ENCODE results near the gene IPP. TPM values are rescaled to one million over a fixed set of nuclear protein-coding genes. Genes with fewer than 3 reads are reported as not detected.
A peak's percentile ranks its signal among the peaks of the same experiment; 100 is the strongest.
"Not testable (repeated sequence)": the region's sequence is repeated elsewhere in the genome, so short reads cannot be mapped to it uniquely, and the experiment has no call there.

Gene IPP
- polyA plus RNA-seq, 3 donors from 2014 or later, result 13.4 to 20.4 (median 17.6) TPM

DNA sequence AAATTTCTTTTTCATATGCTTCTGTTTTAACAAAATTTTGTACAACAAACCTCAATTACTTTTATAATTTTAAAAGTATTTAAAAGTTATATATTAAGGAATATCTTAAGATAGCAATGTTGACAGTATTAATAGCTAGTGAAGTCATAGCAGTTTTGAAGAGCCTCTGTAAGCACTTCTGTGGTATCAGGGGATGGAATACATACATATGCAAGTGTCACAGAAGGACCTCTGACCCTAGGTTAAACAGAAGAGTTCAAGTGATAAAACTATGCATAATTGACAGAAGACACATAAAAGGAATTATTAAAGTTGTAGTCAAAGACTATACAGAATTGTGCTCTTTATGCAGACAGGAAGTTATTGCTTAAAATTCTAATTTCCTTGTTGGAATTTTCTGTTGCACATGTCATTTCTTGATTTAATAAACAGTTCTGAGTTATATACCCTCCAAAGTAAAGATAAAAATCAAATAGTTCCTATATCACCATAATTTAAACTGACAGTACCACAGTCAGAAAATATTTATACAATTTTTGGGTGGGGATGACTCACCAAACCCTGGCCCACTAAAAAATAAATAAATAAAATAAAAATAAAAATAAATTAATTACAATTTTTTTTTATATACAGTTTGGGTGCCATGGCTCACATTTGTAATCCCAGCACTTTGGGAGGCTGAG lies 27.1 kb downstream of the IPP start:
- H3K27ac Mint-ChIP-seq, result no peak overlapping the region
- peaks cover 0 to 1% (median 0%) of the 10 kb centered on the region in 3 donors for H3K27me3 Mint-ChIP-seq (ENCODE audit: low read depth in 3 of 3)

DNA sequence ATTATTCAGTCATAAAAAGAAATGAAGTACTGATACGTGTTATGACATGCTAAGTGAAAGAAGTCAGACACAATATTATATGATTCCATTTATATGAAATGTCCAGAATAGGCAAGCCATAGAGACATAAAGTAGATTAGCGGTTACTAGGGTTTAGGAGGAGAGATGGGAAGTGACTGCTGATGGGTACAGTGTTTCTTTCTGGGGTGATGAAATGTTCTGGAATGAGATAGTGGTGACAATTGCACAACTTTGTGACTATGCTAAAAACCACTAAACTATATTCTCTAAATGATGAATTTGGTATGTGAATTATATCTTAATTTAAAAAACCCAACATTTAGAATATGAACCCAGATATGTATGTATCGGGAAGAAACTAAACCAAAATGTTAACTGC lies 27.6 kb downstream of the IPP start:
- Mint-ChIP-seq H3K9me3 (no peaks in the 10 kb centered on the region), H3K4me1 (no peaks in the 10 kb centered on the region), H3K27ac (no peak overlapping the region), H3K27me3 (ENCODE audit: low read depth in 3 of 3) (no peaks in the 10 kb centered on the region), H3K36me3 (peaks cover 0 to 11% (median 9%) of the 10 kb centered on the region in 3 donors), H3K4me3 (no peak overlapping the region)
- no peak for DNase-seq

More for the DNA sequence above, 27.1 kb downstream of the IPP start:
- H3K36me3 Mint-ChIP-seq, result peaks cover 0 to 11% (median 9%) of the 10 kb centered on the region in 3 donors
- no peak for DNase-seq
- no peaks in the 10 kb centered on the region for H3K4me1 Mint-ChIP-seq
- no peak overlapping the region for H3K4me3 Mint-ChIP-seq
- H3K9me3 Mint-ChIP-seq, result no peaks in the 10 kb centered on the region

DNA sequence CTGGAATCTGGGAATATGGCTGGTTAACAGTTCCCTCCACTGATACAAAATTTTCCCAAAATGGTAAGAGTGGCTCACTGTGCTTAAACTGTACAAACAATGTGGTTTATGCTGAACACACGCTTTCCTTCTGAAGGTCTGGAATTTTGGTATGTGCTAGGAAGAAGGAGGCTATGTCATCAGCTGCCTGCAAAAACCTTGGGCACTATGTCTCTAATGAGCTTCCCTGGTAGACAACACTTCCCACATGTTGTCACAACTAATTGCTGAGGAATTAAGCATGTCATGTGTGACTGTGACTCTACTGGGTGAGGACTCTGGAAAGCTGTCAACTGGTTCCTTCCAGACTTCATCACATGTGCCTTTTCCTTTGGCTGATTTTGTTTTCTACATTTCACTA lies 29.2 kb downstream of the IPP start:
- no peaks in the 10 kb centered on the region for H3K9me3 Mint-ChIP-seq
- no peak for DNase-seq
- H3K27me3 Mint-ChIP-seq (ENCODE audit: low read depth in 3 of 3), result no peaks in the 10 kb centered on the region
- no peaks in the 10 kb centered on the region for H3K4me1 Mint-ChIP-seq
- peak overlapping the region in 1 of 6 donors; percentile 19 for H3K27ac Mint-ChIP-seq
- H3K4me3 Mint-ChIP-seq, result no peak overlapping the region
- peaks cover 0 to 16% (median 3%) of the 10 kb centered on the region in 3 donors for H3K36me3 Mint-ChIP-seq

DNA sequence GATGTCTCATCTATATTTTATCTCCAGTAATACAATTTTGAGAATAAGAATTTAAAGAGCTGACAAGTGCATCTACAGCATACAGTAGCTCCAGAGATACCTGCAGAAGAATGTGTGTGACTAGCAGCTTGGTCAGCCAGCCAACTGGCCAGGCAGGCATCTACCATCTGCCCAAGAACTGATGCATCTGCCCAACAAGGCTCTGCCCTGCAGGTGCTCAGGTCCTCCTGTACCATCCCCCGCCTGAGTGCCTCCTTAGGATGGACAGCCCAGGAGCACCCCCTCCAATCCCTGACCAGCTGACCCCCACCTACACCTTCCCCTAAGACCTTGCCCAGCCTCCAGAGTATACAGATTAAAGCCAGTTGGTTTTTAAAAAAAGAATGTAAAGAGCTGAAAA lies 32.2 kb downstream of the IPP start:
- H3K4me1 Mint-ChIP-seq, result no peaks in the 10 kb centered on the region
- H3K27ac Mint-ChIP-seq, result no peak overlapping the region
- H3K4me3 Mint-ChIP-seq, result no peak overlapping the region
- no peaks in the 10 kb centered on the region for H3K9me3 Mint-ChIP-seq
- no peak for DNase-seq
- H3K27me3 Mint-ChIP-seq (ENCODE audit: low read depth in 3 of 3), result peaks cover 0 to 2% (median 0%) of the 10 kb centered on the region in 3 donors
- peaks cover 0 to 24% (median 3%) of the 10 kb centered on the region in 3 donors for H3K36me3 Mint-ChIP-seq

DNA sequence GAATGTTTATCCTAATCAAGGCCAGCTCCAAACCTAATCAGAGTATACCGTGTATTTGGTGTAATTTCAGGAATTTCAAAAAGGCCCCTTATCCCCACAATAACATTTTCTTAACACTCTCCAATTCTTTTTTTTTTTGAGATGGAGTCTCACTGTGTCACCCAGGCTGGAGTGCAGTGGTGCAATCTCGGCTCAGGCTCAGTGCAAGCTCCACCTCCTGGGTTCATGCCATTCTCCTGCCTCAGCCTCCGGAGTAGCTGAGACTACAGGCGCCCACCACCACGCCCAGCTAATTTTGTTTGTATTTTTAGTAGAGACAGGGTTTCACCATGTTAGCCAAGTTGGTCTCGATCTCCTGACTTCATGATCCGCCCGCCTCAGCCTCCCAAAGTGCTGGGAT lies 33.1 kb downstream of the IPP start:
- not testable (repeated sequence) for H3K27ac Mint-ChIP-seq; DNase-seq; H3K4me3 Mint-ChIP-seq; H3K27me3 Mint-ChIP-seq (ENCODE audit: low read depth in 3 of 3); H3K9me3 Mint-ChIP-seq; H3K4me1 Mint-ChIP-seq
- peaks cover 0 to 19% (median 3%) of the 10 kb centered on the region in 3 donors for H3K36me3 Mint-ChIP-seq

DNA sequence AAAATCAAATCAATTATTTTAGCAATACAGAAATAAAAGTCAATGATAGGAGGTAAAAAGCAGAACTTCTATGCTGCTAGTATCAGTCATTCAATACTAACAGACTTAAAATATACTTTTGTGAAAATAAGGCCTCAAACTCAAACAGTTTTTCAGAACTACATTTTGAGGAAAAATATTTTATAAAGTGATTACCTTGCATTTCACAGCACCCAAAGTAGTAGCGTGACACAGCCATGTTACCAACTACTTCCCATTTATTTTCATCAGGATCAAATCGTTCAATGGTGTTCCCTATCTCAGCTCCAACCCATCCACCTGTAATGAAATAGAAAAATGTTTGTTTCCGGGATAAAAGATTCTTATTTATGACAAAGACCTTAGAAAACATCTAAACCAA lies 33.8 kb downstream of the IPP start:
- Mint-ChIP-seq H3K4me3 (no peak overlapping the region), H3K27me3 (ENCODE audit: low read depth in 3 of 3) (peaks cover 0 to 2% (median 0%) of the 10 kb centered on the region in 3 donors), H3K9me3 (no peaks in the 10 kb centered on the region), H3K4me1 (no peaks in the 10 kb centered on the region), H3K27ac (no peak overlapping the region), H3K36me3 (peaks cover 2 to 23% (median 5%) of the 10 kb centered on the region in 3 donors)
- DNase-seq, result no peak

DNA sequence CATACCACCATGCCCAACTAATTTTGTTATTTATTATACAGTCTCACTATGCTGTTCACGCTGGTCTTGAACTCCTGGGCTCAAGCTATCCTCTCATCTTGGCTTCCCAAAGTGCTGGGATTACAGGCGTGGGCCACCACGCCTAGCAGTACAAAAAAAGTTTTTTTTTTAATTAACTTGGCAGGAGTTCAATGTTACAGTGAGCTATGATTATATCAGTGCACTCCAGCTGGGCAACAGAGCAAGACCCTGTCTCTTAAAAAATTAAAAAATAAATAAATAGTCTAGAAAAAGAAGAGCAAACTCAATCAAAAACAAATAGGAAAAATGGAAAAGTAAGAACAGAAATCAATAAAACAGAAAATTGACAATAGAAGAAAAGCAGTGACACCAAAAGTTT lies 36.7 kb downstream of the IPP start:
- DNase-seq, result no peak
- Mint-ChIP-seq H3K27ac (peak overlapping the region in 1 of 6 donors; percentile 11), H3K9me3 (no peaks in the 10 kb centered on the region), H3K4me3 (no peak overlapping the region), H3K27me3 (ENCODE audit: low read depth in 3 of 3) (peaks cover 0 to 2% (median 0%) of the 10 kb centered on the region in 3 donors), H3K36me3 (peaks cover 4 to 19% (median 4%) of the 10 kb centered on the region in 3 donors), H3K4me1 (no peaks in the 10 kb centered on the region)

DNA sequence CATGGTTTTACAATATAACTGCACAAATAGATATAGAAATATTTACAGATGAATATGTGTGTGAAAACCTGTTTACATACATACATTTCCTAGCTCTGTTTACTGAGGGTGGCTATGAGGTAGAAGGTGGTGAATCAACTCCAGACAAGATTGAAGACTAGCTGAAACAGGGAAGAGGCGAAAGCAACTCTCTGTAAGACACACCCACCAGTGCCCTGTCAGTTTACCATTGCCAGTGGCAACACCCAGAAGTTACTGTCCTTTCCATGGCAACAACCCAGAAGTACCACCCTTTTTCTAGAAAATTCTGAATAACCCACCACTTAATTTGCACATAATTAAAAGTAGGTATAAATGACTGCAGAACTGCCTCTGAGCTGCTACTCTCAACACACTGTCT lies 45.8 kb downstream of the IPP start:
- peaks cover 22 to 28% (median 26%) of the 10 kb centered on the region in 3 donors for H3K36me3 Mint-ChIP-seq
- no peak for DNase-seq
- H3K4me3 Mint-ChIP-seq, result no peak overlapping the region
- H3K4me1 Mint-ChIP-seq, result no peaks in the 10 kb centered on the region
- H3K27ac Mint-ChIP-seq, result no peak overlapping the region
- peaks cover 0 to 3% (median 0%) of the 10 kb centered on the region in 6 donors for H3K9me3 Mint-ChIP-seq
- no peaks in the 10 kb centered on the region for H3K27me3 Mint-ChIP-seq (ENCODE audit: low read depth in 3 of 3)

DNA sequence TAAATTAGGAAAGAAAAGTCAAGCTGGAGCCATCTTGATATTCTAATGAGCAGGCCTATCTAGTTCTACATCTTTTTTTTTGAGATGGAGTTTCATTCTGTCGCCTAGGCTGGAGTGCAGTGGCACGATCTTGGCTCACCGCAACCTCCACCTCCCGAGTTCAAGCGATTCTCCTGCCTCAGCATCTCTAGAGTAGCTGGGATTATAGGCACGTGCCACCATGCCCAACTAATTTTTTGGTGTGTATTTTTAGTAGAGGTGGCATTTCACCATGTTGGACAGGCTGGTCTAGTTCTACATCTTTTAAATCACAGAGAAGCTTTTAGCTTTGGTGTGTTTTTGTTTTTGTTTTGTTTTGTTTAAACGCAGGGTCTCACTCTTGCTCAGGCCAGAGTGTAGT lies 55.6 kb downstream of the IPP start:
- Mint-ChIP-seq H3K36me3 (peaks cover 0 to 20% (median 4%) of the 10 kb centered on the region in 3 donors), H3K27me3 (ENCODE audit: low read depth in 3 of 3) (no peaks in the 10 kb centered on the region), H3K4me1 (peaks cover 0 to 12% of the 10 kb centered on the region in 2 donors), H3K9me3 (no peaks in the 10 kb centered on the region), H3K27ac (no peak overlapping the region), H3K4me3 (no peak overlapping the region)
- DNase-seq, result no peak

DNA sequence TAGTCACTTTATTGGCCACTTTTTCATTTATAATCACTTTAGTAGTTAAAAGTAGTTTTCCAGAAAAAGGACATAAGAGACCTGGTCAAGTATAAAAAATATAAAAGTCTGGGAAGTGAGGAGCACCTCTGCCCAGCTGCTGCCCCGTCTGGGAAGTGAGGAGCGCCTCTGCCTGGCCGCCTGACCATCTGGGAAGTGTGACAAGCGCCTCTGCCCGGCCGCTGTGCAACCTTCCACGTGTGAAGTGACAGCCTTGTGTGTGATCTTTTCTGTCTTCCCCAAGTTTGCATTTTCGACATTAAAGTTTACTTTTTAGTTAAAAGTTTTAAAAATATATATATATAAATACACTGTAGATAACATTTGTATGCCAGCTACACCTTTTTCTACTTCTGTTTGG lies 56.6 kb downstream of the IPP start:
- H3K27me3 Mint-ChIP-seq (ENCODE audit: low read depth in 3 of 3); H3K9me3 Mint-ChIP-seq; DNase-seq; H3K4me3 Mint-ChIP-seq: not testable (repeated sequence)
- peak overlapping the region in 1 of 6 donors; percentile 73 for H3K27ac Mint-ChIP-seq
- H3K4me1 Mint-ChIP-seq, result peaks cover 2 to 14% of the 10 kb centered on the region in 2 donors
- peaks cover 0 to 17% (median 4%) of the 10 kb centered on the region in 3 donors for H3K36me3 Mint-ChIP-seq

DNA sequence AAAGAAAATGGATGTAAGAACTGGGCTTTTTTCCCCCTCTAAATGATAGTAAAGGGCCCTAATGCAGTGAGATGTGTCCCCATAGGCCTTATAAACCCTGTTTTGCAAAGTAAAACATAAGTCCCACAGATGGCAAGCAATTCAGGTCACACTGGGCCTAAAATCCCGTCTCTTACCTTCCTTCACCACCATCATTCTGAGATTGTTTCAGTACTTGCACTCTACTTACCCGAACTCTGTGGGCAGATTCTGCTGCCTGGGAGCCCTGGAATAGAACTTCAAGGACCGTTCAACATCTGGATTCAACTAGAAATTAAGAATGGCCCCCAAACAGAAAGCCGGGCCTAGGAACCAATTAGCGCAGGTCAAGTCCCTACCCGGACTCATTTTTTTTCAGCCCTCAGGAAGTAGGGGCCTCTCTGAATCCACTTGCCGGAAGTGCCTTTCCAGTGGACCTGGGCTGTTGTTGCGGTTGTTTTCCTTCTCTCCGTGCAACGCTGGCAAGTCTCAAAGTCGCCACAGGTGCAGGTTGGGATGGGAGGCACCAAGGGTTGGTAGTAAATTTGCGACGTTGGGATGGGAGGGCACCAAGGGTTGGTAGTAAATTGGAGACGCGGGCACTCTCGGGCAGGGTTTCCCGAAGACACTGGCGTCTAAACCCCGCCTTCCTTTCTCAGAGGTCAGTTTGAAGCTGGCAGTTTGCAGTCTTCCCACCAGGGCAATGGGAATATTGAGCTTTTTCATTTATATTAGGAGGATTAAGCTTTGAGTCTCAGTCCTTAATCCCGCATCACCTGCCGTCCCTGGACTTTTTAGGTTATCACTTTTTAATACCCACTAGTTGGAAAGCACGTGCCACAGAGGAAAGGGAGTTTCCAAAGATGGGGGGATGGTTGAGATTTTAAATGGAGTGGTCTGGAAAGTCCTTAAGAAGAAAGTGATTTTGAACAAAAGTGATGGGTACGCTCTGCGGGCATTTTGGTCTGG lies 62.4 kb downstream of the IPP start, which contains the start of gene TMEM69:
TMEM69 (plus strand) TSS at position 428 of the 987 bp plus-strand sequence. CDS start 2,888 bp downstream, outside the sequence.
- Mint-ChIP-seq H3K27me3 (ENCODE audit: low read depth in 3 of 3) (peaks cover 8 to 23% (median 21%) of the 10 kb centered on the region in 3 donors), H3K4me1 (peaks cover 36 to 58% of the 10 kb centered on the region in 2 donors), H3K36me3 (peaks cover 0 to 4% (median 0%) of the 10 kb centered on the region in 3 donors), H3K27ac (peak within 1 kb of the TSS; percentile 99 to 100 (median 100)), H3K9me3 (no peaks in the 10 kb centered on the region), H3K4me3 (peak within 1 kb of the TSS; percentile 97 to 99 (median 97))
- peak; percentile 84 to 86 (median 85) for DNase-seq

DNA sequence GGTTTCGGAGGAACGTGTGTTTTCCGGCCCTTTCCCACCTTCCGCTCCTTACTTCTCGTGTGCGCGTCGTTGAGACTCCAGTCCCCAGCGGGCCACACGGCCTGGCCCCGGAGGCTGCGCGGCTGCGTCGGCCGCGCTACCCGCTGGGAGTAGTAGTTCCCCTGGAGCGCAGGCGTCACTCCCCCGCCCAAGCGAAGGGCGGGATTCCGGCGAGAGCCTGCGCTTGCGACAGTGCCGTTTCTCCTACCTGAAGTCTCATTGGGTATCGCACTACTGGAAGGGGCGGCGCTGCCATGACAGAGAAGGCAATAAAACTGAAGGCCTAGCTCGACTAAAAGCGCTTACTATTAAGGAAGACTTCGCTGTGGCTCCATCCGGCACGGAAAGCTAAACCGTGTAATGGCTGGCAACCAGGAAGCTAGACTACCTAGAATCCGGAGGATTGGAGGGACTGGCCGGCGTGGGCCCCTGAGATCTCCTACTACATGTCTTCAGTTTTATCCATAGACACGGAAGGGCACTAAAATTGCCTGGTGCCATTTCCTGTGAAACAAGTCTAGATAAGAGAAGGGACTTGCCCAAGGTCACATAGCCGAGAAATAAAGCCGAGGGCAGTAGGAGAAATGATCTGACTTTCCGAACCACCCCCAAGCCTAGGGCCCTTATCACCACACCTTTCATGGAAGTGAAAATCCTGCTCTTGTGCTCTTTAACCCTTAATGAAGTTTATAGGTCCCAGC lies 63.3 kb downstream of the IPP start:
- H3K36me3 Mint-ChIP-seq, result peaks cover 0 to 4% (median 0%) of the 10 kb centered on the region in 3 donors
- peaks cover 8 to 23% (median 21%) of the 10 kb centered on the region in 3 donors for H3K27me3 Mint-ChIP-seq (ENCODE audit: low read depth in 3 of 3)
- no peaks in the 10 kb centered on the region for H3K9me3 Mint-ChIP-seq
- H3K27ac Mint-ChIP-seq, result peak overlapping the region; percentile 99 to 100 (median 100)
- H3K4me1 Mint-ChIP-seq, result peaks cover 43 to 66% of the 10 kb centered on the region in 2 donors
- H3K4me3 Mint-ChIP-seq, result peak overlapping the region; percentile 97 to 99 (median 97)
- peak; percentile 96 to 97 (median 97) for DNase-seq

Data from immature natural killer cell (primary cell).